Endothelial cell of umbilical vein (primary cell): Measurements from ENCODE around the gene RCOR1. TPM values are rescaled to one million over a fixed set of nuclear protein-coding genes. Genes with fewer than 3 reads are reported as not detected.
A peak's percentile ranks its signal among the peaks of the same experiment; 100 is the strongest.

ENCODE experiments used
- BruUV-seq: library from RNA; stranded (reverse); fragments of 400-500 nt; replicated peaks from 2 replicates; lab custom pipeline; 2021; lab: Mats Ljungman, UMichigan
- CTCF ChIA-PET: fragments of 300-600, 350-600 bp; sonication (Branson Sonifier 250); formaldehyde crosslinking; loops from one replicate; lab custom pipeline; 2021; ENCODE audit warnings: antibody characterized with exemption, inconsistent platforms; lab: Charles Lee
- POLR2A ChIA-PET: fragments of 300-600, 350-600 bp; sonication (Branson Sonifier 250); formaldehyde crosslinking; loops from one replicate; lab custom pipeline; 2021; ENCODE audit warnings: antibody characterized with exemption, inconsistent platforms; lab: Charles Lee
- DNase-seq: peaks from one replicate; pipeline ENCODE4 v3.0.0-alpha.2; 2011; ENCODE audit warnings: low read depth, low spot score
- FAIRE-seq: peaks from 2 replicates; lab custom pipeline; 2011; peaks lifted over from hg19 to GRCh38; lab: Jason Lieb, UNC
- H2AFZ ChIP-seq: 2 replicates; pipeline ENCODE4 v1.6.0; 2012; ENCODE audit warnings: low read depth, low read length, control low read depth, inconsistent platforms
- H3K27ac ChIP-seq: 2 replicates; pipeline ENCODE4 v1.5.1; 2011; ENCODE audit warnings: low read depth, mild to moderate bottlenecking, control low read depth, low read length, moderate library complexity; ENCODE audit not compliant: insufficient read depth
- H3K27me3 ChIP-seq, 2 experiments: 2 replicates each; pipeline versions ENCODE4 v1.6.0 to v1.6.1; 2011; ENCODE audit warnings: low read length in 2 of 2, mixed read lengths in 1 of 2; ENCODE audit not compliant: control insufficient read depth in 2 of 2, insufficient read depth in 2 of 2
- H3K36me3 ChIP-seq, 2 experiments: 2 replicates in 1 of 2; 3 replicates in 1 of 2; pipeline ENCODE4 v1.5.1; 2011; ENCODE audit warnings: low read length in 2 of 2, mild to moderate bottlenecking in 1 of 2, moderate library complexity in 1 of 2; ENCODE audit not compliant: control insufficient read depth in 2 of 2, insufficient read depth in 2 of 2; ENCODE audit errors: extremely low read depth in 1 of 2
- H3K4me1 ChIP-seq: 3 replicates; pipeline ENCODE4 v1.5.1; 2011; ENCODE audit warnings: mild to moderate bottlenecking, low read length; ENCODE audit not compliant: control insufficient read depth, insufficient read depth; ENCODE audit errors: extremely low read depth
- H3K4me2 ChIP-seq: 2 replicates; pipeline ENCODE4 v1.6.1; 2011; ENCODE audit warnings: low read length, control low read depth, mixed read lengths; ENCODE audit not compliant: insufficient read depth
- H3K4me3 ChIP-seq, 3 experiments: fragments of 200-600 bp in 1 of 3; sonication (generic), shearing (Covaris generic) in 1 of 3; replicated peaks in 1 of 3; 2 replicates each; pipeline ENCODE4 v1.5.1; 2011 to 2016; ENCODE audit warnings: control low read depth in 3 of 3, low read length in 3 of 3, mild to moderate bottlenecking in 2 of 3, inconsistent platforms in 1 of 3, low read depth in 1 of 3, moderate library complexity in 1 of 3; ENCODE audit not compliant: insufficient read depth in 1 of 3
- H3K79me2 ChIP-seq: 2 replicates; pipeline ENCODE4 v1.6.0; 2012; ENCODE audit warnings: low read length, inconsistent platforms; ENCODE audit not compliant: control insufficient read depth, insufficient read depth
- H3K9ac ChIP-seq: replicated peaks from 2 replicates; pipeline ENCODE3; 2011; ENCODE audit warnings: low read length, control low read depth; ENCODE audit not compliant: insufficient read depth; ENCODE audit errors: extremely low read depth
- H3K9me1 ChIP-seq: replicated peaks from 3 replicates; pipeline ENCODE4 v1.6.0; 2011; ENCODE audit warnings: mild to moderate bottlenecking, low read length; ENCODE audit not compliant: control insufficient read depth, insufficient read depth; ENCODE audit errors: extremely low read depth
- H3K9me3 ChIP-seq: replicated peaks from 2 replicates; pipeline ENCODE4 v1.5.1; 2012; ENCODE audit warnings: low read length, inconsistent platforms; ENCODE audit not compliant: control insufficient read depth, insufficient read depth
- H4K20me1 ChIP-seq: replicated peaks from 2 replicates; pipeline ENCODE3; 2011; ENCODE audit warnings: mild to moderate bottlenecking, low read length; ENCODE audit not compliant: control insufficient read depth, insufficient read depth; ENCODE audit errors: extremely low read depth
- CTCF ChIP-seq, 2 donors: IDR thresholded peaks; 1 replicate in 1 of 2; 2 replicates in 1 of 2; pipeline ENCODE4 v1.5.1; 2011; ENCODE audit warnings: low read length in 2 of 2, mild to moderate bottlenecking in 2 of 2, moderate library complexity in 2 of 2, control low read depth in 1 of 2, inconsistent platforms in 1 of 2, low read depth in 1 of 2; ENCODE audit not compliant: insufficient read depth in 1 of 2; ENCODE audit errors: extremely low read depth in 1 of 2
- EZH2 ChIP-seq: IDR thresholded peaks from 2 replicates; pipeline ENCODE4 v1.6.1; 2012; ENCODE audit warnings: borderline replicate concordance, low read depth, mild to moderate bottlenecking, moderate library complexity, low read length, inconsistent platforms; ENCODE audit not compliant: severe bottlenecking
- FOS ChIP-seq: IDR thresholded peaks from 2 replicates; pipeline ENCODE4 v1.6.1; 2011; ENCODE audit warnings: mild to moderate bottlenecking, low read length, moderate library complexity, borderline replicate concordance; ENCODE audit not compliant: insufficient read depth
- GATA2 ChIP-seq: IDR thresholded peaks from 2 replicates; pipeline ENCODE4 v1.7.0; 2011; ENCODE audit warnings: low read depth, mild to moderate bottlenecking, moderate library complexity, mixed read lengths, low read length; ENCODE audit not compliant: insufficient read length, insufficient read depth
- JUN ChIP-seq: IDR thresholded peaks from 2 replicates; pipeline ENCODE4 v1.6.1; 2011; ENCODE audit warnings: borderline replicate concordance, low read depth; ENCODE audit not compliant: insufficient read length, insufficient read depth
- MAX ChIP-seq: IDR thresholded peaks from 2 replicates; pipeline ENCODE4 v1.6.1; 2011; ENCODE audit not compliant: insufficient read depth, insufficient read length
- MYC ChIP-seq: IDR thresholded peaks from one replicate; pipeline ENCODE4 v1.6.1; 2011; ENCODE audit warnings: mild to moderate bottlenecking, low read depth, low read length
- POLR2A ChIP-seq: IDR thresholded peaks from 2 replicates; pipeline ENCODE4 v1.6.1; 2012; ENCODE audit warnings: low read depth, mild to moderate bottlenecking, control low read depth, low read length
- POLR2AphosphoS5 ChIP-seq: IDR thresholded peaks from 2 replicates; pipeline ENCODE4 v1.6.1; 2012; ENCODE audit warnings: low read depth, mild to moderate bottlenecking, control low read depth, low read length, moderate library complexity; ENCODE audit not compliant: insufficient read depth
- dilution Hi-C: fragments of 300-500 bp; cut with MboI; formaldehyde crosslinking; loops from one replicate; pipeline ENCODE4 v1.15.0; 2019; ENCODE audit warnings: low sequenced_read_pairs; ENCODE audit not compliant: extremely low pct_ligation_motif_present
- intact Hi-C: fragments of 100-400 bp; cut with micrococcal nuclease; formaldehyde crosslinking; loops from one replicate; pipeline ENCODE4 v1.10.0; 2022
- polyA plus RNA-seq, 4 experiments: library from polyadenylated mRNA; depleted of rRNA in 3 of 4; stranded (reverse) in 3 of 4; unstranded in 1 of 4; fragments of >200 nt; gene quantifications; 2 replicates each; pipeline versions ENCODE4 v1.2.1 to v1.2.3, GENCODE V29; 2011 to 2012; ENCODE audit warnings: missing spikeins in 1 of 4
- total RNA-seq: library from RNA; stranded (reverse); gene quantifications from 2 replicates; pipeline ENCODE4 v1.2.3, GENCODE V29; 2021

The RCOR1 gene
- total and polyA plus RNA-seq, 2 donors (not counting 3 experiments of a cell fraction or from before 2014, with no cell fraction given) = 15.6 to 32.2 TPM

- Histone ChIP-seq H3K79me2 (peaks cover 67% of the 10 kb centered on the region), H4K20me1 (peaks cover 3% of the 10 kb centered on the region), H3K4me3 (no peak overlapping the region), H3K9ac (no peak overlapping the region), H2AFZ (no peak overlapping the region), H3K27ac (no peak overlapping the region), H3K9me3 (no peaks in the 10 kb centered on the region), H3K27me3 (no peaks in the 10 kb centered on the region), H3K4me2 (no peak overlapping the region), H3K36me3 (no peaks in the 10 kb centered on the region), H3K4me1 (no peaks in the 10 kb centered on the region), H3K9me1 (no peaks in the 10 kb centered on the region)
- intact Hi-C loops = no loop called here
- dilution Hi-C loops = no loop called here
- BruUV-seq = no TSS peak
- TF ChIP-seq CTCF (IDR thresholded peaks at IDR 0.05; ENCODE audit: extremely low read depth in 1 of 2, insufficient read depth in 1 of 2, low read depth in 1 of 2, low read length in 2 of 2) (no peak), JUN (no peak), GATA2 (no peak)
- DNase-seq = no peak
- CTCF ChIA-PET = interaction anchor here (1.2 kb wide), 1 partner anchor 29 kb away, joined by 3 read pairs; no protein-coding TSS in a partner anchor
- POLR2A ChIA-PET = no interaction called here
- FAIRE-seq = peak; percentile 75
Observed at GRCh38 chr14:102622262-102622885, 29.9 kb downstream of the RCOR1 start.

GRCh38 chr14:102624666-102625065 is 32.2 kb downstream of the RCOR1 start:
- Histone ChIP-seq H4K20me1 (peaks cover 3% of the 10 kb centered on the region), H3K27me3 (no peaks in the 10 kb centered on the region), H3K4me2 (no peak overlapping the region), H3K79me2 (peaks cover 72% of the 10 kb centered on the region), H3K4me3 (no peak overlapping the region), H2AFZ (no peak overlapping the region), H3K27ac (no peak overlapping the region), H3K9me1 (no peaks in the 10 kb centered on the region), H3K9me3 (no peaks in the 10 kb centered on the region), H3K4me1 (peaks cover 21% of the 10 kb centered on the region), H3K36me3 (no peaks in the 10 kb centered on the region), H3K9ac (no peak overlapping the region)
- BruUV-seq = no TSS peak
- dilution Hi-C loops (no loop called here), intact Hi-C loops (no loop called here)
- ChIA-PET POLR2A (no interaction called here), CTCF (no interaction called here)
- TF ChIP-seq GATA2 (no peak), CTCF (IDR thresholded peaks at IDR 0.05; ENCODE audit: extremely low read depth in 1 of 2, insufficient read depth in 1 of 2, low read depth in 1 of 2, low read length in 2 of 2) (no peak), FOS (no peak), MYC (no peak), MAX (no peak), POLR2A (no peak), EZH2 (no peak), POLR2AphosphoS5 (no peak), JUN (no peak)
- FAIRE-seq (no peak), DNase-seq (no peak)
